WTC11 (cell line): ENCODE results near the gene SNX32. TPM values are rescaled to one million over a fixed set of nuclear protein-coding genes. Genes with fewer than 3 reads are reported as not detected.
A peak's percentile ranks its signal among the peaks of the same experiment; 100 is the strongest.

ENCODE experiments used
- ATAC-seq: fragments of 200-7000 bp; cut with Tn5 transposase; 2 replicates; pipeline ENCODE4 v1.10.0; 2021; ENCODE audit warnings: mild to moderate bottlenecking, moderate library complexity
- CTCF ChIA-PET: fragments of 300-600 bp; sonication (Branson Sonifier 250); formaldehyde crosslinking; loops from one replicate; lab custom pipeline; 2021; ENCODE audit warnings: antibody characterized with exemption; lab: Charles Lee
- POLR2A ChIA-PET: fragments of 350-600 bp; sonication (Branson Sonifier 250); formaldehyde crosslinking; loops from one replicate; lab custom pipeline; 2021; ENCODE audit warnings: antibody characterized with exemption; lab: Charles Lee
- DNase-seq: peaks from one replicate; pipeline ENCODE4 v3.0.0; 2021; ENCODE audit warnings: low spot score
- H3K27ac Mint-ChIP-seq: 2 replicates; pipeline ENCODE4 v1.8.0; 2021; ENCODE audit warnings: mixed read lengths
- H3K27me3 Mint-ChIP-seq: 2 replicates; pipeline ENCODE4 v1.8.0; 2021; ENCODE audit warnings: low read depth, mild to moderate bottlenecking, moderate library complexity, mixed read lengths
- H3K36me3 Mint-ChIP-seq: 2 replicates; pipeline ENCODE4 v1.8.0; 2021; ENCODE audit warnings: mixed read lengths
- H3K4me1 Mint-ChIP-seq: 2 replicates; pipeline ENCODE4 v1.8.0; 2022; ENCODE audit warnings: mixed read lengths
- H3K4me3 Mint-ChIP-seq: 2 replicates; pipeline ENCODE4 v1.8.0; 2021; ENCODE audit warnings: mild to moderate bottlenecking, moderate library complexity, mixed read lengths
- H3K9me3 Mint-ChIP-seq: 2 replicates; pipeline ENCODE4 v1.8.0; 2021; ENCODE audit warnings: mixed read lengths
- ATF1 ChIP-seq: sonication (generic); formaldehyde crosslinking; IDR thresholded peaks from 2 replicates; pipeline ENCODE4 v1.8.1; 2023; ENCODE audit warnings: mild to moderate bottlenecking, moderate library complexity, missing genetic modification reagents
- ATF3 ChIP-seq: sonication (generic); formaldehyde crosslinking; conservative IDR thresholded peaks from 2 replicates; pipeline ENCODE4 v1.8.1; 2022; ENCODE audit warnings: mild to moderate bottlenecking, missing genetic modification reagents
- CREB1 ChIP-seq: sonication (generic); formaldehyde crosslinking; IDR thresholded peaks from 2 replicates; pipeline ENCODE4 v1.8.0; 2023; ENCODE audit warnings: mild to moderate bottlenecking, missing genetic modification reagents
- E2F1 ChIP-seq: sonication (generic); formaldehyde crosslinking; IDR thresholded peaks from 2 replicates; pipeline ENCODE4 v1.8.0; 2022; ENCODE audit warnings: mild to moderate bottlenecking, missing genetic modification reagents
- ESRRA ChIP-seq: sonication (generic); formaldehyde crosslinking; IDR thresholded peaks from 2 replicates; pipeline ENCODE4 v1.8.1; 2022; ENCODE audit warnings: mild to moderate bottlenecking, missing genetic modification reagents, borderline replicate concordance
- ETV6 ChIP-seq: sonication (generic); formaldehyde crosslinking; IDR thresholded peaks from 2 replicates; pipeline ENCODE4 v1.8.1; 2022; ENCODE audit warnings: mild to moderate bottlenecking, missing genetic modification reagents
- FOXP1 ChIP-seq: sonication (generic); formaldehyde crosslinking; IDR thresholded peaks from 2 replicates; pipeline ENCODE4 v1.8.0; 2022; ENCODE audit warnings: missing genetic modification reagents, mild to moderate bottlenecking, moderate library complexity, borderline replicate concordance
- GTF2I ChIP-seq: fragments of 250-450 bp; sonication (Bioruptor Pico); conservative IDR thresholded peaks from 2 replicates; pipeline ENCODE4 v1.4.0; 2021; ENCODE audit warnings: mild to moderate bottlenecking
- HMGXB4 ChIP-seq: sonication (generic); formaldehyde crosslinking; IDR thresholded peaks from 2 replicates; pipeline ENCODE4 v1.8.1; 2023; ENCODE audit warnings: mild to moderate bottlenecking, moderate library complexity, missing genetic modification reagents
- IRF2 ChIP-seq: sonication (generic); formaldehyde crosslinking; IDR thresholded peaks from 2 replicates; pipeline ENCODE4 v1.8.0; 2022; ENCODE audit warnings: low read depth, missing genetic modification reagents, borderline replicate concordance
- KAT7 ChIP-seq: sonication (generic); formaldehyde crosslinking; IDR thresholded peaks from 2 replicates; pipeline ENCODE4 v1.8.1; 2023; ENCODE audit warnings: missing genetic modification reagents, mild to moderate bottlenecking, borderline replicate concordance
- MAX ChIP-seq: sonication (generic); formaldehyde crosslinking; IDR thresholded peaks from 2 replicates; pipeline ENCODE4 v1.8.0; 2022; ENCODE audit warnings: mild to moderate bottlenecking, missing genetic modification reagents
- NFE2L1 ChIP-seq: sonication (generic); formaldehyde crosslinking; IDR thresholded peaks from 2 replicates; pipeline ENCODE4 v1.8.1; 2023; ENCODE audit warnings: missing genetic modification reagents
- NR1H2 ChIP-seq: sonication (generic); formaldehyde crosslinking; IDR thresholded peaks from 2 replicates; pipeline ENCODE4 v1.9.0; 2021; ENCODE audit warnings: mild to moderate bottlenecking, moderate library complexity, missing genetic modification reagents
- NR2C2 ChIP-seq: sonication (generic); formaldehyde crosslinking; IDR thresholded peaks from 2 replicates; pipeline ENCODE4 v1.8.0; 2022; ENCODE audit warnings: mild to moderate bottlenecking, missing genetic modification reagents
- PREB ChIP-seq: sonication (generic); formaldehyde crosslinking; IDR thresholded peaks from 2 replicates; pipeline ENCODE4 v1.8.1; 2022; ENCODE audit warnings: mild to moderate bottlenecking, missing genetic modification reagents, moderate library complexity, borderline replicate concordance
- RORB ChIP-seq: fragments of 250-450 bp; sonication (Bioruptor Pico); IDR thresholded peaks from 2 replicates; pipeline ENCODE4 v1.9.0; 2021; ENCODE audit warnings: mild to moderate bottlenecking
- SMAD4 ChIP-seq: sonication (generic); formaldehyde crosslinking; IDR thresholded peaks from 2 replicates; pipeline ENCODE4 v1.8.0; 2022; ENCODE audit warnings: mild to moderate bottlenecking, missing genetic modification reagents
- USF2 ChIP-seq: sonication (generic); formaldehyde crosslinking; IDR thresholded peaks from 2 replicates; pipeline ENCODE4 v1.8.1; 2023; ENCODE audit warnings: mild to moderate bottlenecking, missing genetic modification reagents, moderate library complexity
- ZMAT4 ChIP-seq: fragments of 250-450 bp; sonication (Bioruptor Pico); IDR thresholded peaks from 2 replicates; pipeline ENCODE4 v1.9.0; 2021; ENCODE audit warnings: mild to moderate bottlenecking
- ZNF121 ChIP-seq: sonication (generic); formaldehyde crosslinking; IDR thresholded peaks from 2 replicates; pipeline ENCODE4 v1.8.0; 2023; ENCODE audit warnings: missing genetic modification reagents
- ZNF416 ChIP-seq: fragments of 250-450 bp; sonication (Bioruptor Pico); IDR thresholded peaks from 2 replicates; pipeline ENCODE4 v1.9.0; 2021; ENCODE audit warnings: mild to moderate bottlenecking, inconsistent platforms
- total RNA-seq: library from RNA; stranded (reverse); gene quantifications from 3 replicates; pipeline ENCODE4 v1.2.3, GENCODE V29; 2021

The SNX32 gene
- total RNA-seq, 1 experiment from 2014 or later, result 2.9 TPM

- no peak for DNase-seq
- ChIA-PET CTCF (interaction anchor here (1.1 to 6.3 kb wide), 13 partner anchors 11 to 173 kb away, joined by 3 to 134 read pairs (median 11); partner anchors contain the start of genes AP5B1, CCDC85B, FIBP and KAT5), POLR2A (interaction anchor here (1.0 to 3.5 kb wide), 4 partner anchors 11 to 51 kb away, joined by 3 to 38 read pairs (median 4); partner anchors contain the start of genes FIBP, MUS81 and SNX32)
- no peak overlapping the region for H3K27ac Mint-ChIP-seq
- H3K27me3 Mint-ChIP-seq, result peaks cover 13% of the 10 kb centered on the region
- H3K4me1 Mint-ChIP-seq, result peaks cover 12% of the 10 kb centered on the region
- TF ChIP-seq MAX (CRISPR knock-in tag) (no peak), SMAD4 (CRISPR knock-in tag) (no peak), IRF2 (CRISPR knock-in tag) (no peak), ESRRA (CRISPR knock-in tag) (no peak), NFE2L1 (CRISPR knock-in tag) (no peak), RORB (CRISPR knock-in tag) (no peak), NR2C2 (CRISPR knock-in tag) (no peak), ATF3 (CRISPR knock-in tag) (no peak), HMGXB4 (no peak), KAT7 (CRISPR knock-in tag) (no peak), E2F1 (CRISPR knock-in tag) (no peak), NR1H2 (CRISPR knock-in tag) (no peak), CREB1 (CRISPR knock-in tag) (no peak)
- peaks cover 29% of the 10 kb centered on the region for H3K36me3 Mint-ChIP-seq
- no peak overlapping the region for H3K4me3 Mint-ChIP-seq
- H3K9me3 Mint-ChIP-seq, result peaks cover 6% of the 10 kb centered on the region; the same call in 1 of the 2 replicates
- ATAC-seq, result no peak
Observed at GRCh38 chr11:65849366-65849765, 15.6 kb downstream of the SNX32 start.

GRCh38 chr11:65849771-65850216, 16.0 kb downstream of the SNX32 start:
- peaks cover 13% of the 10 kb centered on the region for H3K27me3 Mint-ChIP-seq
- TF ChIP-seq ZNF121 (CRISPR knock-in tag), result 0 out of 2 replicates have a peak, but pooled peaks have one; percentile 2
- no peak for TF ChIP-seq PREB (CRISPR knock-in tag)
- TF ChIP-seq, all 79 proteins: peak for 1
- peaks cover 6% of the 10 kb centered on the region; the same call in 1 of the 2 replicates for H3K9me3 Mint-ChIP-seq
- CTCF ChIA-PET, result interaction anchor here (0.6 to 6.3 kb wide), 12 partner anchors 10 to 173 kb away, joined by 3 to 134 read pairs (median 10); partner anchors contain the start of genes AP5B1, CCDC85B, FIBP and KAT5
- DNase-seq (no peak), ATAC-seq (no peak)
- peaks cover 33% of the 10 kb centered on the region for H3K36me3 Mint-ChIP-seq
- peaks cover 14% of the 10 kb centered on the region for H3K4me1 Mint-ChIP-seq
- H3K4me3 Mint-ChIP-seq, result no peak overlapping the region
- H3K27ac Mint-ChIP-seq, result no peak overlapping the region
- POLR2A ChIA-PET, result interaction anchor here (0.7 to 3.5 kb wide), 6 partner anchors 10 to 51 kb away, joined by 3 to 38 read pairs (median 4); partner anchors contain the start of genes FIBP, MUS81 and SNX32

- POLR2A ChIA-PET, result interaction anchor here (0.5 to 3.5 kb wide), 13 partner anchors 10 to 259 kb away, joined by 3 to 38 read pairs (median 4); partner anchors contain the start of genes EFEMP2, FIBP, MUS81 and SNX32
- Mint-ChIP-seq H3K36me3 (peaks cover 38% of the 10 kb centered on the region), H3K9me3 (peaks cover 6% of the 10 kb centered on the region; the same call in 1 of the 2 replicates), H3K4me3 (no peak overlapping the region), H3K27ac (no peak overlapping the region), H3K4me1 (peaks cover 14% of the 10 kb centered on the region), H3K27me3 (peaks cover 12% of the 10 kb centered on the region)
- no peak for DNase-seq
- no peak for ATAC-seq
- no peak for TF ChIP-seq ZNF416 (CRISPR knock-in tag)
- no peak for TF ChIP-seq ATF1 (CRISPR knock-in tag)
- TF ChIP-seq KAT7 (CRISPR knock-in tag), result no peak
- TF ChIP-seq NR2C2 (CRISPR knock-in tag), result no peak
- no peak for TF ChIP-seq USF2 (CRISPR knock-in tag)
- no peak for TF ChIP-seq GTF2I (CRISPR knock-in tag)
- TF ChIP-seq E2F1 (CRISPR knock-in tag), result no peak
- TF ChIP-seq ETV6 (CRISPR knock-in tag), result no peak
- TF ChIP-seq ZMAT4 (CRISPR knock-in tag), result no peak
- TF ChIP-seq FOXP1 (CRISPR knock-in tag), result no peak
- CTCF ChIA-PET, result interaction anchor here (0.6 to 6.3 kb wide), 37 partner anchors 10 to 310 kb away, joined by 3 to 134 read pairs (median 5); partner anchors contain the start of genes AP5B1, BANF1, CCDC85B and EIF1AD
Observed at GRCh38 chr11:65850217-65851082, 16.7 kb downstream of the SNX32 start.
